GM18505 (cell line): ENCODE results near the gene PODN.

Source experiments
- ATAC-seq: cut with Tn5 transposase; IDR thresholded peaks from one replicate; pipeline ENCODE4 v1.9.1; 2021; ENCODE audit not compliant: unreplicated experiment
- POLR2A ChIP-seq: IDR thresholded peaks from 4 replicates; pipeline ENCODE4 v1.6.1; 2011; ENCODE audit warnings: borderline replicate concordance; ENCODE audit not compliant: insufficient read depth, insufficient read length; ENCODE audit errors: extremely low read depth

The PODN gene

GRCh38 chr1:53062708-53063591 is 937 bp downstream of the PODN start:
- ATAC-seq: no peak
- no peak for TF ChIP-seq POLR2A

DNA sequence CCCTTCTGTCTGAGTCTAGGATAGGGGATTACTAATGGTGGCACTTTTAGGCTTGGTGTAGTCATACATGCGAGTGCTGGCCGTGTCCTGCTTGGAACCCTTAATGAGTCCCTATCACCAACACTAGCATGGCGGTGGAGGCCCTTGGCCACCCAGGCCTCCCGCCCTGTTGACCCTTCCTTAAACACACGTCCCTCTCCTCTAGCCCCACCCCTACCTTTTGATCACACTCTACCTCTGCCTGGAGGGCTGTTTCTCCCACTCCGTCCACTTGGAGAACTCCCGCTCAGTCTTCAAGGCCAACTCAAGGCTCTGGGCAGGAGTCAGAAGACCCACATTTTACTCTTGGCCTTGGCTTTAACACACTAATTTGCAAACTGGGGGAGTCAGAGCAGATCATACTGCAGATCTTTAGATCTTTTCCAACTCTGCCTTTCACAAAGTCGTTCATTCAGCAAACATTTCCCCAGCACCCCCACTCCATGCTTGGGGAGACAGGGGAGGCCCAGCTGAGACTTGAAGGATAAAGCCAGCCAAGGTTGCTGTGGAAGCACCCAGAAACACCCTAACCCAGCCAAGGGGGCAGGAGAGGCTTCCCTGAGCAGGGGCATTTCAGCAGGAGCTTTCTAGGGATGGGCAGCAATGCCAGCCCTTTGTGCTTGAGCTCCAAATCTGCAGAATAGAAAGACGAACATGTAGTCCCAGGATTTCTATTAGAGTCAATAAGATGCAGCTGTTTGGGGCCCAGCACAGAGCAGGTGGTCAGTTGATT is 1.9 kb downstream of the PODN start:
- ATAC-seq: no peak
- no peak for TF ChIP-seq POLR2A

GRCh38 chr1:53065391-53065790 is 3.4 kb downstream of the PODN start:
- no peak for ATAC-seq
- no peak for TF ChIP-seq POLR2A

DNA sequence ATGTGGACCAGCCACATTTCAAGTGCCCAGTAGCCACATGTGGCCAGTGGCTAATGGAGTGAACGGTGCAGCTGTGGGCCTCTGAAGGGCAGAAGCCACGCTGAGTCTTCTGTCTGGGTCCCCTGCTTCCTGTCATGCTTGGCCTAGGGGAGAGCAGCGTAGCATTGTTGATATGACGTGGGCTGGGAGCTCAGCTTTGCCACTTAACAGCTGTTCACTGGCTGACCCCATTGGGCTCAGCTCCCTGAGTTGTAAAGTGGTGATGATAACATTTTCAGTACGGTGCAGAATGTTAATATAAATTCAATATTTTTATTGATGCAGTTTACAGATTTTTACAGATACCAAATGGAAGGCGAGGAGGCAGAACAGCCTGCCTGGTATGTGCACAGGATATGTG is 4.5 kb downstream of the PODN start:
- no peak for TF ChIP-seq POLR2A
- ATAC-seq: no peak

DNA sequence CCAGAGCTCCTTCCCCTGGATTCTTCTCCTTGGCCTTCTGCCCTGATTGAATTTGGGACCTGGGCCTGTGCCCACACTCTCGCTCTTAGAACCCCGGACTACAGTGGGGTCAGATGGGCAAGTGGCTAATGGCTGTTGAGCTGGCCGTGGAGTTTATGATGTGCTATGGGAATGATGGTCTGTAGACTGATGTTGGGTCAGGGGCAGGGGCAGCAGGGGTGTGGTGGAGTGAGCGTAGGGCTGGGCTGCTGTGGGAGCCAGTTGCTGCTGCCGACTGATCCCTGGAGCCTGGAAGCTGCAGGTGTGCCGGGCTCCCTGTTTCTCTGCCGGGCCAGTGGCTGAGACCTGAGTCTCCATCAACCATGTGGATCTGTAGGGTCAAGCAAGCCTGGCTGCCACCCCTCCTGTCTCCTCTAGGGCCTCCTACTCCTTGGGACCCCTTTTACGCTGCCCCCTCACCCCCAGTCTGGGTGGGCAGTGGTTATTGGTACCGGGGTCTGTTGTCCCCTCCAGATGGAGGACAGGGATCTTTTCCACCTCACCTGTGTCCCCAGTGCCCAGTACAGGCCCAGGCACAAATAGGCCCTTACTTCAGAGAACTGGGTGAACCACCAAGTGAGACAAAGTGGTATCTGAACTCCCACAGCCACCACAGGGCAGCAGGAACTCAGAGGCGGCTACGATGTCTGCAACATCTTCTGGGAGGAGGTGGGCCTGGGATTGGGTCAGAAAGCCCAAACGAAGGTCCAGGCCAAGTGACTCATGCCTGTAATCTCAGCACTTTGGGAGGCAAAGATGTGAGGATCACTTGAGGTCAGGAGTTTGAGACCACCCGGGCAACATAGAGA is 5.1 kb downstream of the PODN start:
- TF ChIP-seq POLR2A: no peak
- no peak for ATAC-seq

DNA sequence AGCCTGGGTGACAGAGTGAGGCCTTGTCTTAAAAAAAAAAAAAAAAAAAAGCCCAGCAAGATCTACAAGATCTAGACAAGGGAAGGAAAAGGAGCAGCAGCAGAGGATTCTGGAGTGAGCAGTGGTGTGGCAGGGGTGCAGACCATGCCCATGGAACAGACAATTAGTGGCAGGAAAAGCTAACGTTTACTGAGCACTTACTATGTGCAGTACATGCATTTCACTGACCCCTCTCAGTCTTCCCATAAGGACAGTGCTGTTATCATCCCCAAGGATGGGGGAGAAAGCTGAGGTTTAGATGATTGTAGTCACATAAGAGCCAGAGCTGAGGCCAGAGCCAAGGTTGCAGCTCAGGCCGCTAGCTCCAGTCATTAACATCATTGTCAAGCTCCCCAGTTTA is 5.9 kb downstream of the PODN start:
- TF ChIP-seq POLR2A: no peak
- no peak for ATAC-seq

DNA sequence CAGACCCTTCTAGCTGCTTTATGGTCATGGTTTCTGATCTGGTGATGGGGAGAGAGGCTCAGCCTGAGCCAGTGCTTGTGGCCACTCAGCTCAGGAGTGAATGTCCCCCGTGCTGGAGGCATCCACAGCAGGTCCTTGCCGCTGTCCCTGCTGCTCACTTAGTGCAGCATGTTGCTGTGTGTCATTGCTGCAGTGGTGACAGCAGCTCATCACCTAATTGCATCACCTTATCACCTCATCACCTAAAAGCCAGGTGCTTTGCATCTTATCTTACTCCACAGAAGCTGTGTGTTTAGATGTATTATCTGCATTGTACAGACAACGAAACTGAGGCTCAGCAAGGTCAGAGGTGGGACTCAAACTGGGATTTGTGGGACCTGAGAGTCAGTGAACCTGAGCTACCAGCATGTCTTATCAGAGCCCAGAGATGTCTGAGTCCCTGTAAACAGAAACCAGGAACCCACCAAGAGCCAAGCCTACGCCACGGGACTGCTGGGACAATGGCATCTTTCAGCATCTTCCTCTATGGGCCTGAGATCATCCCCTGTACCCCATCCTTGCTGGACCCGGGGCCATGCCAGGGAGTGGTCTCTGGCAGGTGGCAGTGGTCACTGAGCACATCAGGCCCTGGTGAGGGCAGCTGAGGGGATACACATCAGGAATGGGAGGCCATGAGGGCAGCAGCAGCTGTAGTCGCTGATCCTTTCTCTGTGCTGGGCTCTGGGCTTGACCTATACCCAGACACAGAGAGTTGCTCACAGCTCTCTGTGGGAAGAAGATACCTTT is 6.5 kb downstream of the PODN start:
- TF ChIP-seq POLR2A: no peak
- ATAC-seq: no peak

GRCh38 chr1:53069265-53069662 is 7.3 kb downstream of the PODN start:
- no peak for ATAC-seq

GRCh38 chr1:53069663-53070327 is 7.8 kb downstream of the PODN start:
- TF ChIP-seq POLR2A: no peak
- no peak for ATAC-seq

More at GRCh38 chr1:53069265-53069662, 7.3 kb downstream of the PODN start:
- TF ChIP-seq POLR2A: no peak

DNA sequence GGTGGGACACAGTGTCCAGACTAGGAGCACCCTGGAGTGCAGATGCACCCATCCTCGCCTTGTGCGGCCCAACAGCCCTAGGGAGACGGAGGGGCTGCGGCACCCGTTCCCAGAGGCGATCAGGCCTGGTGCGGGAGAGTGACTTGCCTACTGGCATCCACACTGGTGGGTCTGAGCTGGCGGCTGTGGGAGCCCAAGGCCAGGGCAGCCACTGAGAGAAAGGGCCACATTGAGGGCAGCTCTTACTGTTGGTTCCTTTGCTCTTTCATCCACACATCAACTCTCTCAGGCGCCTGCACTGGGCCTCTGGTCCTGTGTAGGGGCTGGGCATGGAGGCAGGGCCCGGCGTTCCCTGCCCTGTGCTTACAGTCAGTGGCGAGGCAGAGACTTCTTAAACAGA is 8.6 kb downstream of the PODN start:
- no peak for ATAC-seq
- TF ChIP-seq POLR2A: no peak

DNA sequence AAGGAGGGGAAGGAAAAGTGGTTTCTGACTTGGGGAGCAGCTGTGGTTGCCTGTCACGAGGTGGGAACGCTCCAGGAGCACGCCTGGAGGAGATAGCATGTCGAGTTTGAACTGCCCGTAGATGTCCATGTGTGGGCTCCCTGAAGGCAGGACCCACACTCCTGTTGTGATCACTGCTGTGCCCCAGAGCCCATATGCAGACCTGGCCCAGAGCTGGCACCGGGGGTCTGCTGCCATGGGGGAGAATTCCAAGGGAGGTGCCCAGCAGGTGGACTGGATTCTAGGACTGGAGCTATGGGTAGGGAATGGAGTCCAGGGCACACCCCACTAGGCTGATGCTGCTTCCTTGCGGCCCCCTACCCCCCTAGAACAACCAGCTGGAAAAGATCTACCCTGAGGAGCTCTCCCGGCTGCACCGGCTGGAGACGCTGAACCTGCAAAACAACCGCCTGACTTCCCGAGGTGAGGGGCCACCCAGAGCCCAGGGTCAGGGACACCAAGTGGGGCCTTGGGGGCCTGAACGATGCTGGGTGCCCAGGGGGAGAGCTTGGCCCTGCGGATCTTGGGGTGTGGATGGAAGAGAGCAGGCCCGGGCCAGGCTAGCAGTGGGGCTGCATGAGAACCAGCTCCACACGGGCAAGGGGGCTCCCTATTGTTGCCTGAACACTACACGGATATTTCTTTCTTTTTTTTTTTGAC is 9.3 kb downstream of the PODN start:
- no peak for TF ChIP-seq POLR2A

More for the DNA sequence above, 9.3 kb downstream of the PODN start:
- no peak for ATAC-seq
